Measurements from ENCODE around the gene UBE2D3.

DNA sequence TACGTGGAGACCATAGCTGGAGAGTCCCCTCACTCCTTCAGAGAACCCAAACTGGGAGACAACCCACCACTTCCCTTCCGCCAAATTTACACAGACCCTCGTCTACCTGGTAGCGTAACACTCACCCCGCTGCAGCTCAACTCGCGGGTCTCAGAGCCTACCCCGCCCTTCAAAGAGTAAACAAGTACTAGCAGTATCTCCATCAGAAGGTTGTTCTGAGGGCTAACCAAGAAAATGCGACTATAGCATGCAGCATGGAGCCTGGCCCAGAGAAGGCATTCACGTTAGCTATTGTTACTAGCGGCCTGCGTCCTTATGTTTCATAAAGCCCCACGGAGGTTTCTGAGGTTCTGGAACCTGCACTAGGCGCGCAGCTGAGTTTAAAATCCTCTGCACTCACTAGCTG lies 66.1 kb downstream of the UBE2D3 start:
- TF ChIP-seq, protein P1, sequence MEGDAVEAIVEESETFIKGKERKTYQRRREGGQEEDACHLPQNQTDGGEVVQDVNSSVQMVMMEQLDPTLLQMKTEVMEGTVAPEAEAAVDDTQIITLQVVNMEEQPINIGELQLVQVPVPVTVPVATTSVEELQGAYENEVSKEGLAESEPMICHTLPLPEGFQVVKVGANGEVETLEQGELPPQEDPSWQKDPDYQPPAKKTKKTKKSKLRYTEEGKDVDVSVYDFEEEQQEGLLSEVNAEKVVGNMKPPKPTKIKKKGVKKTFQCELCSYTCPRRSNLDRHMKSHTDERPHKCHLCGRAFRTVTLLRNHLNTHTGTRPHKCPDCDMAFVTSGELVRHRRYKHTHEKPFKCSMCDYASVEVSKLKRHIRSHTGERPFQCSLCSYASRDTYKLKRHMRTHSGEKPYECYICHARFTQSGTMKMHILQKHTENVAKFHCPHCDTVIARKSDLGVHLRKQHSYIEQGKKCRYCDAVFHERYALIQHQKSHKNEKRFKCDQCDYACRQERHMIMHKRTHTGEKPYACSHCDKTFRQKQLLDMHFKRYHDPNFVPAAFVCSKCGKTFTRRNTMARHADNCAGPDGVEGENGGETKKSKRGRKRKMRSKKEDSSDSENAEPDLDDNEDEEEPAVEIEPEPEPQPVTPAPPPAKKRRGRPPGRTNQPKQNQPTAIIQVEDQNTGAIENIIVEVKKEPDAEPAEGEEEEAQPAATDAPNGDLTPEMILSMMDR (conservative IDR thresholded peaks at IDR 0.05) = no peak
- TF ChIP-seq ZFX (IDR thresholded peaks at IDR 0.05) = no peak
